Endothelial cell of umbilical vein (primary cell): Measurements from ENCODE around the gene OPRL1. TPM values are rescaled to one million over a fixed set of nuclear protein-coding genes. Genes with fewer than 3 reads are reported as not detected.

Experiments used
- BruUV-seq: library from RNA; stranded (reverse); fragments of 400-500 nt; replicated peaks from 2 replicates; lab custom pipeline; 2021; lab: Mats Ljungman, UMichigan
- CTCF ChIA-PET: fragments of 300-600, 350-600 bp; sonication (Branson Sonifier 250); formaldehyde crosslinking; loops from one replicate; lab custom pipeline; 2021; ENCODE audit warnings: antibody characterized with exemption, inconsistent platforms; lab: Charles Lee
- POLR2A ChIA-PET: fragments of 300-600, 350-600 bp; sonication (Branson Sonifier 250); formaldehyde crosslinking; loops from one replicate; lab custom pipeline; 2021; ENCODE audit warnings: antibody characterized with exemption, inconsistent platforms; lab: Charles Lee
- DNase-seq: peaks from one replicate; pipeline ENCODE4 v3.0.0-alpha.2; 2011; ENCODE audit warnings: low read depth, low spot score
- FAIRE-seq: peaks from 2 replicates; lab custom pipeline; 2011; peaks lifted over from hg19 to GRCh38; lab: Jason Lieb, UNC
- H2AFZ ChIP-seq: 2 replicates; pipeline ENCODE4 v1.6.0; 2012; ENCODE audit warnings: low read depth, low read length, control low read depth, inconsistent platforms
- H3K27ac ChIP-seq: 2 replicates; pipeline ENCODE4 v1.5.1; 2011; ENCODE audit warnings: low read depth, mild to moderate bottlenecking, control low read depth, low read length, moderate library complexity; ENCODE audit not compliant: insufficient read depth
- H3K27me3 ChIP-seq, 2 experiments: 2 replicates each; pipeline versions ENCODE4 v1.6.0 to v1.6.1; 2011; ENCODE audit warnings: low read length in 2 of 2, mixed read lengths in 1 of 2; ENCODE audit not compliant: control insufficient read depth in 2 of 2, insufficient read depth in 2 of 2
- H3K36me3 ChIP-seq, 2 experiments: 2 replicates in 1 of 2; 3 replicates in 1 of 2; pipeline ENCODE4 v1.5.1; 2011; ENCODE audit warnings: low read length in 2 of 2, mild to moderate bottlenecking in 1 of 2, moderate library complexity in 1 of 2; ENCODE audit not compliant: control insufficient read depth in 2 of 2, insufficient read depth in 2 of 2; ENCODE audit errors: extremely low read depth in 1 of 2
- H3K4me1 ChIP-seq: 3 replicates; pipeline ENCODE4 v1.5.1; 2011; ENCODE audit warnings: mild to moderate bottlenecking, low read length; ENCODE audit not compliant: control insufficient read depth, insufficient read depth; ENCODE audit errors: extremely low read depth
- H3K4me2 ChIP-seq: 2 replicates; pipeline ENCODE4 v1.6.1; 2011; ENCODE audit warnings: low read length, control low read depth, mixed read lengths; ENCODE audit not compliant: insufficient read depth
- H3K4me3 ChIP-seq, 3 experiments: fragments of 200-600 bp in 1 of 3; sonication (generic), shearing (Covaris generic) in 1 of 3; replicated peaks in 1 of 3; 2 replicates each; pipeline ENCODE4 v1.5.1; 2011 to 2016; ENCODE audit warnings: control low read depth in 3 of 3, low read length in 3 of 3, mild to moderate bottlenecking in 2 of 3, inconsistent platforms in 1 of 3, low read depth in 1 of 3, moderate library complexity in 1 of 3; ENCODE audit not compliant: insufficient read depth in 1 of 3
- H3K79me2 ChIP-seq: 2 replicates; pipeline ENCODE4 v1.6.0; 2012; ENCODE audit warnings: low read length, inconsistent platforms; ENCODE audit not compliant: control insufficient read depth, insufficient read depth
- H3K9ac ChIP-seq: replicated peaks from 2 replicates; pipeline ENCODE3; 2011; ENCODE audit warnings: low read length, control low read depth; ENCODE audit not compliant: insufficient read depth; ENCODE audit errors: extremely low read depth
- H3K9me1 ChIP-seq: replicated peaks from 3 replicates; pipeline ENCODE4 v1.6.0; 2011; ENCODE audit warnings: mild to moderate bottlenecking, low read length; ENCODE audit not compliant: control insufficient read depth, insufficient read depth; ENCODE audit errors: extremely low read depth
- H3K9me3 ChIP-seq: replicated peaks from 2 replicates; pipeline ENCODE4 v1.5.1; 2012; ENCODE audit warnings: low read length, inconsistent platforms; ENCODE audit not compliant: control insufficient read depth, insufficient read depth
- H4K20me1 ChIP-seq: replicated peaks from 2 replicates; pipeline ENCODE3; 2011; ENCODE audit warnings: mild to moderate bottlenecking, low read length; ENCODE audit not compliant: control insufficient read depth, insufficient read depth; ENCODE audit errors: extremely low read depth
- JUN ChIP-seq: IDR thresholded peaks from 2 replicates; pipeline ENCODE4 v1.6.1; 2011; ENCODE audit warnings: borderline replicate concordance, low read depth; ENCODE audit not compliant: insufficient read length, insufficient read depth
- MAX ChIP-seq: IDR thresholded peaks from 2 replicates; pipeline ENCODE4 v1.6.1; 2011; ENCODE audit not compliant: insufficient read depth, insufficient read length
- MYC ChIP-seq: IDR thresholded peaks from one replicate; pipeline ENCODE4 v1.6.1; 2011; ENCODE audit warnings: mild to moderate bottlenecking, low read depth, low read length
- POLR2A ChIP-seq: IDR thresholded peaks from 2 replicates; pipeline ENCODE4 v1.6.1; 2012; ENCODE audit warnings: low read depth, mild to moderate bottlenecking, control low read depth, low read length
- POLR2AphosphoS5 ChIP-seq: IDR thresholded peaks from 2 replicates; pipeline ENCODE4 v1.6.1; 2012; ENCODE audit warnings: low read depth, mild to moderate bottlenecking, control low read depth, low read length, moderate library complexity; ENCODE audit not compliant: insufficient read depth
- dilution Hi-C: fragments of 300-500 bp; cut with MboI; formaldehyde crosslinking; loops from one replicate; pipeline ENCODE4 v1.15.0; 2019; ENCODE audit warnings: low sequenced_read_pairs; ENCODE audit not compliant: extremely low pct_ligation_motif_present
- intact Hi-C: fragments of 100-400 bp; cut with micrococcal nuclease; formaldehyde crosslinking; loops from one replicate; pipeline ENCODE4 v1.10.0; 2022
- polyA plus RNA-seq, 4 experiments: library from polyadenylated mRNA; depleted of rRNA in 3 of 4; stranded (reverse) in 3 of 4; unstranded in 1 of 4; fragments of >200 nt; gene quantifications; 2 replicates each; pipeline versions ENCODE4 v1.2.1 to v1.2.3, GENCODE V29; 2011 to 2012; ENCODE audit warnings: missing spikeins in 1 of 4
- total RNA-seq: library from RNA; stranded (reverse); gene quantifications from 2 replicates; pipeline ENCODE4 v1.2.3, GENCODE V29; 2021

OPRL1 gene
- total and polyA plus RNA-seq, 2 donors (not counting 3 experiments of a cell fraction or from before 2014, with no cell fraction given), result 1.9 to 2.0 TPM

- BruUV-seq, result no TSS peak
- Histone ChIP-seq H3K9me3 (no peaks in the 10 kb centered on the region), H4K20me1 (no peaks in the 10 kb centered on the region), H3K36me3 (no peaks in the 10 kb centered on the region), H3K79me2 (peaks cover 6% of the 10 kb centered on the region), H3K9me1 (no peaks in the 10 kb centered on the region), H3K4me2 (peak overlapping the region; percentile 71), H3K27me3 (no peaks in the 10 kb centered on the region), H3K4me1 (peaks cover 23% of the 10 kb centered on the region), H3K9ac (peak overlapping the region; percentile 86), H2AFZ (peak overlapping the region; percentile 76), H3K4me3 (peak overlapping the region in 2 of 3 experiments; percentile 72 to 91), H3K27ac (peak overlapping the region; percentile 63)
- intact Hi-C loops (loop anchor here (10.0 kb wide), 1 partner anchor 63 kb away; no protein-coding TSS in a partner anchor), dilution Hi-C loops (no loop called here)
- no peak for TF ChIP-seq JUN
- POLR2A ChIA-PET, result interaction anchor here (1.0 to 1.4 kb wide), 4 partner anchors 8 to 197 kb away, joined by 3 to 11 read pairs (median 4); partner anchors contain the start of gene TPD52L2
- FAIRE-seq (peak; percentile 8), DNase-seq (no peak)
- CTCF ChIA-PET, result interaction anchor here (1.0 to 15.2 kb wide), 7 partner anchors 8 to 88 kb away, joined by 3 to 412 read pairs (median 6); partner anchors contain the start of genes C20orf204, PRPF6 and SAMD10
Measured at GRCh38 chr20:64062276-64062595, 17.6 kb upstream of the OPRL1 start.

GRCh38 chr20:64062596-64063388 lies 17.1 kb upstream of the OPRL1 start, which contains the start of gene TCEA2:
TSS of gene TCEA2 (plus strand) at chr20:64063198. CDS start at chr20:64063313, 115 bp downstream.
- TF ChIP-seq MAX (peak; percentile 64), POLR2A (peak; percentile 87), MYC (no peak), JUN (no peak), POLR2AphosphoS5 (peak; percentile 90)
- peak within 1 kb of the TSS; percentile 76 for H3K4me2 ChIP-seq
- H3K79me2 ChIP-seq, result peaks cover 6% of the 10 kb centered on the region
- peak within 1 kb of the TSS; percentile 86 for H3K9ac ChIP-seq
- peaks cover 18% of the 10 kb centered on the region for H3K4me1 ChIP-seq
- peak; percentile 93 for DNase-seq
- CTCF ChIA-PET, result interaction anchor here (1.0 to 15.2 kb wide), 7 partner anchors 9 to 89 kb away, joined by 3 to 412 read pairs (median 6); partner anchors contain the start of genes C20orf204, PRPF6 and SAMD10
- intact Hi-C loops, result loop anchor here (1.0 to 10.0 kb wide), 2 partner anchors 62 to 81 kb away; partner anchors contain the start of gene PRPF6
- no peaks in the 10 kb centered on the region for H3K36me3 ChIP-seq
- dilution Hi-C loops, result no loop called here
- peak; percentile 93 for FAIRE-seq
- H3K27ac ChIP-seq, result peak within 1 kb of the TSS; percentile 63
- peak within 1 kb of the TSS; percentile 72 to 91 (median 84) for H3K4me3 ChIP-seq
- TSS peak; percentile 96 for BruUV-seq
- H4K20me1 ChIP-seq, result no peaks in the 10 kb centered on the region
- no peaks in the 10 kb centered on the region for H3K9me1 ChIP-seq
- H3K27me3 ChIP-seq, result no peaks in the 10 kb centered on the region
- no peaks in the 10 kb centered on the region for H3K9me3 ChIP-seq
- POLR2A ChIA-PET, result interaction anchor here (0.8 to 1.4 kb wide), 5 partner anchors 9 to 198 kb away, joined by 3 to 11 read pairs (median 3); partner anchors contain the start of gene TPD52L2
- peak within 1 kb of the TSS; percentile 76 for H2AFZ ChIP-seq
